Dermis blood vessel endothelial cell (primary cell): ENCODE data around the gene UBAP2L. TPM values are rescaled to one million over a fixed set of nuclear protein-coding genes. Genes with fewer than 3 reads are reported as not detected.
"Not testable (repeated sequence)": the region's sequence is repeated elsewhere in the genome, so short reads cannot be mapped to it uniquely, and the experiment has no call there.

Experiments
- DNase-seq: peaks from one replicate; pipeline ENCODE4 v3.0.0; 2010
- total RNA-seq: library from RNA; depleted of rRNA; stranded (reverse); fragments of >200 nt; gene quantifications from 2 replicates; pipeline ENCODE4 v1.2.3, GENCODE V29; 2014

The UBAP2L gene
- total RNA-seq, 1 donor from 2014 or later, result 47.8 TPM

DNA sequence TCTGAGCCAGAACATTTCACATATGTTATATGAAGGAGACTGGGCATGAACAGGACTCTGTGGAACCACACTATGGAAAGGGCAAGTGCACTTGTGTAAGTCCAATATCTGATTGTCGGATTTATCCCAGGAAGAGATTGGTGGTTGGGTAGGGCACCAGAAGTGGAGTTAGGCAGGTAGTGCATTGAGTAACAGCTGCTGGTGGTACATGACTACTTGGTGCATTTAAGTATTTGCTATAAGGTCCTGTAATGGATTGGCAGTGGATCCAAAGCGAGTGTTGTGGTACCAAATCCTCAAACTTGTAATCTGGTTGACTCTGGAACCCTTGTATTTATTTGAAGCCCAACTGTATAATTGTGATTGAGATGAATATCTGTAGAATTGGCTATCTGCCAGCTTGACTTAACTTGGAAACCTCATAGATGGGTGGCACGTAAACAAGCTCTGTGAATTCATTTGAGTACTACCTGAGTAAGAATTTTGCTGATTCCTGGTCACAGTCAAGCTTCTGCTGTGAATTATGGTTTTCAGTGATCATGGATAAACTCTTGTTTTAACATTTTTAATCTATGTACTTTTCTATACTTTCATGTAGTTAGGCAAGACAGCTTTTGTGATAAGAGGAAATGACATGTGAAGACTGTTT, 21.1 kb downstream of the UBAP2L start:
- peak; percentile 24 for DNase-seq

DNA sequence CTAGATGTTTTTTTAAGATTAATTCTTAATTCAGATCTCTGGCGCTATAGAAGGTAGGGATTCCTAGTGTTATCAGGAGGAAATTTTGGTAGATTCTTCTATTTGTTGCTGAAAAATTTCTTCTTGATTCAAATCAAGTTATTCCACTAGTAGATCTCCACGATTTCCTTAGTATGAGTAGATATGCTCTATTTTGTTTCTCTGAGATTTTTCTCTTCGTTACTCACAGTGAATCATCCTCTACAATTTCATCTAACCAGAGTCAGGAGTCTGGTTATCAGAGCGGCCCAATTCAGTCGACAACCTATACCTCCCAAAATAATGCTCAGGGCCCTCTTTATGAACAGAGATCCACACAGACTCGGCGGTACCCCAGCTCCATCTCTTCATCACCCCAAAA, 32.9 kb downstream of the UBAP2L start:
- no peak for DNase-seq

DNA sequence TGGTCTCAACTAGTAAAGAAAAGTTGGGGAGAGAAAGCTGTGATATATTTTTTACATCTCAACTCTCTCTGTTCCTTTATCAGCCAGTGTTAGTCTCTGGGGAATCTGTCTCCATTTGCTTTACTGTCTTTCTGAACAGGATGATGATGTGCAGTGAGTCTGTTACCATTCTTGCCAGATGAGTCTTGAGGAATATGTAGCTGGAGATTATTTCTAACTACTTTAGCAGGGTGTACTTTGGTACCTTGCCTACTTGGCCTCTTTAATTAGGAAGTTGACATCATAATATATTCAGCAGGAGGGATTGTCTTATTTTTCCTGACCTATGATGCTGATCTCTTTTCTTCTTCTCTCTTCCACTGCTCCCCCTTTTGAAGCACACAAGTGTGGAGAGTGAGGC, 35.9 kb downstream of the UBAP2L start:
- DNase-seq, result no peak

DNA sequence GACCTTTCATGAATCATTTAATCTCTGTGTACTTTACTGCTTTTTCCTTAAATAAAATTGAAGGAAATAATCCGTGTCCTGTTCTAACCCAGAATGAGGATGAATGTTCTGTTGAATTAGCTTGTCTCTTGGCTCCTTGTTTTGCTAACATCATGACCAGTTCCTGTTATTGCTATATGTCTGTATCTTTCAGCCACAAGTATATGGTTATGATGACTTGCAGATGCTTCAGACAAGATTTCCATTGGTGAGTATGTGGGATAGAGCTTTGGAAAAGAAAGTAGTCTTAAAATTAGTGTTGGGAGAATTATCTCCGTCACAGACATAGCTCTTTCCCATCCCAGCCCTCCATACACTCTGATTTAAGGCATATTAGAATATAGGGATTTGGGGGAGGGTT, 38.0 kb downstream of the UBAP2L start:
- DNase-seq, result no peak

DNA sequence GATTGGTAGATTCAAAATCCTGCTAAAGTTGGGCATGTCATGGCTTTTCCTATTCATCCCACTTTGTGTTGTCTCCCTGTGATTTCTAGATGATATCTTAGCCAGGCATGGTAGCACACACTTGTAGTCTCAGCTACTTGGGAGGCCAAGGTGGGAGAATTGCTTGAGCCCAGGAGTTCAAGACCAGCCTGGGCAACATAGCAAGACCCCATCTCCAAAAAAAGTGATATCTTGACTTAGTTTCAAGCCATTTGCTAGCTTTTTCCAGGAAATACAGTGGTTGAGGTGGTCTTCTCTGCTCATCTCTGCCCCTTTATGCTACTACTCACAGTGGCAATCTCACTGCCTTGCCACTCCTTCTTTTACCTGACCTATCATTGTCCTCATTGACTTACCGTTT, 39.4 kb downstream of the UBAP2L start:
- no peak for DNase-seq

DNA sequence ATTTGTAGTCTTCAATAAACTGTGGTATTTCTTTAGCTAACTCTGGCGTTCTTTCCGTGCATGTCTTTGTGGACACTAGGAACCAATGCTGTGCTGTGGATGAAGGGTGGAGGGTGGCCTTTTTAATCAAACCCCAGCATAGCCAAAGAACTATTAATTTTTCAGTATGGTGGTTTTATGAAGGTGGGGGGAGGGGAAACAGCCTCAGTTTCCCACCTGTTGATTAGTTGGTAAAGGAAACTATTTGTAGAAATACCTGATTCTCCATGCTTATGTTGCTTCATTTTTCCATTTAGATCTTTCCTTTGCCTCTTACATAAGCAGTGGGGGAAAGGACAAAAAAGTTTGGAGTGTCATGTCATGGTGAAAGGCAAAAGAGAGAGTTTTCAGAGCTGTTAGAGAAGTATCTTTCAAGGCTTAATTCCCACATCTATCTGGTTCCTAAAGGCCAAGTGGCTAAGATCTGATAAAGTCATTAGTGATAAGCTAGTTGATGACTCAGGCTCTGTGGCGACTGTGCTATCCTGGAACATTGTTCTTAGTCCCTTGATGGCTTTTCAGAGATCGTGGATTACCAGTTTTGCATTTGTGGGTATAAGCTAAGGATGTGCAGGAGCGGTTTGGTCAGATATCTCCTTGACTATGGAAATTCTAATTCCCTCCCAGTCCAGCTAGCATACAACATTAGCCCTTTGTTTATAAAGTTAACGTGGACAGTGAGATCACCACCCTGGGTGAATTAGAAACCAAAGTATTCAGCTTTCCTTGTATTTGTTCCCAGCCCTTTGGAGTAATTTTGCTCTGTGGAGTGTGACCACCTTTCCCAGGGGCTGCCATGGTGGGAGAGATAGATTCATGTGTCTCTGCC, 42.9 kb downstream of the UBAP2L start:
- DNase-seq, result peak; percentile 57

DNA sequence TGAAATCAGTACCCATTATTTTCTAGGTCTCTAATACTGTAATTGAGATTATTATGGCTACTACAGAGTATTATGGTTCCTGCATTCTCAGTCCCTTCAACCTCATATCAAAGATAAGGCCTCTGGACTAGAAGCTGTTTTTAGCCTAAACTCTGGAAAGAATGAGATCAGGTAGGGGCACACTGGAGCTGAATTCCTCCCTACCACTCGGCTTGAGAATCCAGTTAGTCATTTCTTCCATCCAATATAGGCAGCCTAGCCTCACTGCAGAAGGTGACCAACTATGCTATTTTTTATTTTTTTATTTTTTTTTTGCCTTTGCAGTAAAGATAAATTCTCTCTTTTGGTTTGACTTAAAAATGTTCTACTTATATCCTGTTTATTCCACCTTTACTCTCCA, 43.7 kb downstream of the UBAP2L start:
- no peak for DNase-seq

DNA sequence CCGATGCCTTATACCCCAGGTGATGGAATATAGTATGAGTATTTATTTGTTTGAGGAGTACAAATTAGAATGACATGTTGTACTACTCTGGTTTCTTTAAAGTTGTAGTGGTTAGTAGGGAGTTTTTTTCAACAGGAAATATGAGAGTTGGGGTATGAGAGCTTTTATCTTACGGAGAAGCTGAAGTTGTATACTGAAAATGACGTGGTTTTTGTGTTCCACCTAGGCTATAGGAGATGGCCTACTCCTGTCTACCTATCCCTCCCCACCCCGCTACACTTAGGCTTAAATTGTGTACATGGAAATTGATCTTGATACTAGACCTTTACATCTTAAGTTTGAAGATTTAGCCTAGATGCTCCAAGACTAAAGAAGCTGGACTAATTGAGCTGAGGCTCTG, 44.8 kb downstream of the UBAP2L start:
- no peak for DNase-seq

DNA sequence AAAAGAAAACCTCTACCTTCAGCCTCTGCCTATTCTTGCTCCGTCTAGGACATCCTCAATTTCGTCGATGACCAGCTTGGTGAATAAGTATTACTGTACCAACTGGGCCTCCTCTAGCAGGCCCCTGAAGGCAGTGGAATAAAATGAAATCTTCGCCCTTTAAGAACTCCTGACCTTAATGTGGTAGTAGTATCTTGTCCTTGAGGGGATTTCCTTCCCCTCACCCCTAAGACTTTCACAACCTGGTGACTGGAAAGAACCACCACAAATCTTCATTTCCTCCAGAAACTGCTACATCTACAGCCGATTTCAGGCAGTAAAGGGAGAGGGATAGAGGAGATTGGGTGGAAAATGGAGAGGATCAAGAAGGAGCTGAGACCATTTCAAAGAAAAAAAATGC, 50.1 kb downstream of the UBAP2L start:
- no peak for DNase-seq

DNA sequence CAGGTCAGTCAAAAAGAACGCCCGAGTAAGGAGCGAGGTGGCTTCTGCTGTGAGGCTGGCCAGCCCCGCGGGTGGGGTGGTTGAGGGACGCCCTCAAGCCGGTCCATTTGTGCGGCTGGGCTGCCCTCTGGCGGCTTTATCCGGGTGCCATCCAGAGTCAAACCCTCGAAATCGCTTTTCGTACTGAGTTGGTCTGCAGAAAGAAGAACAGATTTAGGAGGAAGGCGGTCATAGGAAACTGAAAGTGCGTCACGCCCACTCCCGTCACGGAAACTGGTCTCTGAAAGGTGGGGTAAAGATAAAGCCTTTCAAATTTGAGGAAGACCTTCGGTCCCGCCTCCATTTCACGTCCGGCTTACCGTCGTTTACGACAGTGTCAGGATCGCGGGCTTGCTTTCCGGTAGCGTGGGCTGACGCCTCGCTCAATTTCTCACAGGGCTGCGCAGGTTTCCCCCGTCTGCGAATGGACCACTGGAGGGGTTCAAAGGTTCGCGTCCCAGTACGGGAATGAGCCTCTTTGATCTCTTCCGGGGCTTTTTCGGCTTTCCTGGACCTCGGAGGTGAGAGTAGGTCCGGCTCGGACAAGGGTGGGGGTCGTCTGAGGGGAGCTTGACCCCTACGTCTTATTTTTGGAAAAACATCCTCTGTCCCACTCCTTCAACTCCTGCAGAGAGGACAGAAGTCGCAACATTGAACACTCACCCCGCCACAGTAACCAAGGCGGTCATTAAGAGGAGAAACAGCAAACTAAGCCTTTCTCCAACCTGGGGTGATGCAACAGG, 51.7 kb downstream of the UBAP2L start, which contains the start of gene HAX1:
Gene HAX1, plus strand, starts transcription at position 413 of the 782 bp plus-strand sequence. Its CDS starts 95 bp downstream, at position 508.
- peak; percentile 97 for DNase-seq

DNA sequence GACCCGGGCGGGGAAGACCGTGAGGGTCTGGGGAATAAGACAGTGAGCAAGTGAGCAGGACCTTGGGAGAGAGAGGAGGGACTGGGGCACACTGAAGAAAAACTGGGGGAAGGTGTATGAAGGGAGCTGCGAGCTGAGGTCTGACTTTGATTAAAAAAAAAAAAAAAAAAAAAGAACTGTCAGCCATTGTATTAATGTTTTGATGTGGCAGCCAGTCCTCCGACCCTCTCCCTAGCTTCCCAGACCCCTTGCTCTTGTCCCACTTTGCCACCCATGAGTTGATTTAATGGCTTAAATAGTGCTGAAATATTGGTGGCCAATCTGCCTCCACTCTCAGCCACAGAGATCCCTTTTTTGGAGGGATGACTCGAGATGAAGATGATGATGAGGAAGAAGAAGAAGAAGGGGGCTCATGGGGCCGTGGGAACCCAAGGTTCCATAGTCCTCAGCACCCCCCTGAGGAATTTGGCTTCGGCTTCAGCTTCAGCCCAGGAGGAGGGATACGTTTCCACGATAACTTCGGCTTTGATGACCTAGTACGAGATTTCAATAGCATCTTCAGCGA, 52.3 kb downstream of the UBAP2L start:
- no peak for DNase-seq

DNA sequence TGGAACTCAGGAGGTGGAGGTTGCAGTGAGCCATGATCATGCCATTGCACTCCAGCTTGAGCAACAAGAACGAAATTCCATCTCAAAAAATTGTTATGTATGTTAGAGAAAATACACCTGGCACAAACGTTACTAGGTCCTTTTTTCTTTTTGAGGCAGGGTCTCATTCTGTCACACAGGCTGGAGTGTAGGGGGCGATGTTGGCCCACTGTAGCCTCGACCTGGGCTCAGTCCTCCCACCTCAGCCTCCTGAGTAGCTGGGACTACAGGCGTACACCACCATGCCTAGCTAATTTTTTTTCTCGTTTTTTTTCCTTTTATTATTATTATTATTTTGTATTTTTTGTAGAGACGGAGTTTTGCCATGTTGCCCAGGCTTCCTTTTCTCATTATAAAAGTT, 56.0 kb downstream of the UBAP2L start:
- peak; percentile 32 for DNase-seq

DNA sequence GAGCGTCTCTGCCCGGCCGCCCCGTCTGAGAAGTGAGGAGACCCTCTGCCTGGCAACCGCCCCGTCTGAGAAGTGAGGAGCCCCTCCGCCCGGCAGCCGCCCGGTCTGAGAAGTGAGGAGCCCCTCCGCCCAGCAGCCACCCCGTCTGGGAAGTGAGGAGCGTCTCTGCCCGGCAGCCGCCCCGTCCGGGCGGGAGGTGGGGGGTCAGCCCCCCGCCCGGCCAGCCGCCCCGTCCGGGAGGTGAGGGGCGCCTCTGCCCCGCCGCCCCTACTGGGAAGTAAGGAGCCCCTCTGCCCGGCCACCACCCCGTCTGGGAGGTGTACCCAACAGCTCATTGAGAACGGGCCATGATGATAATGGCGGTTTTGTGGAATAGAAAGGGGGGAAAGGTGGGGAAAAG, 66.8 kb downstream of the UBAP2L start:
- not testable (repeated sequence) for DNase-seq

DNA sequence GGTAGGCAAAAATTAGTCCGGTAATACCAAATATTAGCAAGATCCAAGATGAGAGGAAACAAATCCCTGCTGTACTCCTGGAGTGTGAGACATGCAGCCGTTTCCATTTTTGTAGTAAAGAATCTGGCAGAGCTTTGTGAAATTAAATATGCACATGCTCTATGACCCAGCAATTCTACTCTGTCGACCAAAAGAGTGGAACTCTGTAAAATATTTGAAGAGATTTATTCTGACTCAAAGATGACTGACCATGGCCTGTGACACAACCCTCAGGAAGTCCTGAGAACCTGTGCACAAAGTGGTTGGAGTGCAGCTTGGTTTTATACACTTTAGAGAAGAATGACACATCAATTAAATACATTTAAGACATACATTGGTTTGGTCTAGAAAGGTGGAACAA, 67.9 kb downstream of the UBAP2L start:
- no peak for DNase-seq

DNA sequence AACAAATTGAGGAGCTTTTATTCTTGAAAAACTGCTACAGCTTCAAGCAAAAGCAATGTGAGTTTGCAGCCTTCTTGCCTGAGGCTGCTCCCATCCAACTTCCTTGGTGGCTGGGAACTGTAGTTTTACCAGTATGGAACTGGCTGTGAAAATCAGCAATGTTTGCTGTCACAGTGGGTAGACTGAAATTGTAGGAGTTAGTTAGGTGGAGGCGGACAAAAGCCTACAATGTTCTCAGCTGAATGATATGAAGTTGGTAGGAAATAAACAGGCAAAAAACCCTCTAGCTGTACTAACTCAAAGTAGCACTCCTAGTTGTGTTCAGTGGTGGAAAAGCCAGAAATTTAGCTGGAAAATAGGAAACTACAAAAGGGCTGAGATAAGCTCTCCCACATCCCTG, 70.2 kb downstream of the UBAP2L start:
- no peak for DNase-seq

DNA sequence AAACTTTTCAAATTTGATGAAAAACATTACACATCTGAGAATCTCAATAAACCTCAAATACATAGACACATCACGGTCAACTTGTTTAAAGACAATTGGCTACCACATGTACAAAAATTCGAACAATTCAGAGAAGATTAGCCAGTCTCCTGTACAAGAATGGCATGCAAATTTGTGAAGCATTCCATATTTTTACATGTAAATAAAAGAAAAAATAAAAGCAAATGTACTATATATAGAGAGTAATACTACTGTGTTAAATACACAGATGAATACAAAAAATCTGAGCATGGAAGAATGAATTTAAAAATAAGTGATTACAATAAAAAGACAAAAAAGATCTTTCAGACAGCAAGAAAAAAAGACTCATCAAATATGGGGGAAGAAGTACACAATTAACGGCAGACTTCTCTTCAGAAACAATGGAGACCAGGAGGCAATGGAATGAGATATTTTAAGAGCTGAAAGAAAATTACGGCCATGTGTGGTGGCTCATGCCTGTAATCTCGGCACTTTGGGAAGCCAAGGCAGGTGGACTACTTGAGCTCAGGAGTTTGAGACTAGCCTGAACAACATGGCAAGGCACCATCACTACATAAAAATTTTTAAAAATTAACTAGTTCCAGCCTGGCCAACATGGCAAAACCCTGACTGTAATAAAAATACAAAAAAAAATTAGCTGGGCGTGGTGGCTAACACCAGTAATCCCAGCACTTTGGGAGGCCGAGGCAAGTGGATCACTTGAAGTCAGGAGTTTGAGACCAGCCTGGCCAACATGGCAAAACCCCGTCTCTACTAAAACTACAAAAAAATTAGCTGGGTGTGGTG, 74.9 kb downstream of the UBAP2L start:
- no peak for DNase-seq

DNA sequence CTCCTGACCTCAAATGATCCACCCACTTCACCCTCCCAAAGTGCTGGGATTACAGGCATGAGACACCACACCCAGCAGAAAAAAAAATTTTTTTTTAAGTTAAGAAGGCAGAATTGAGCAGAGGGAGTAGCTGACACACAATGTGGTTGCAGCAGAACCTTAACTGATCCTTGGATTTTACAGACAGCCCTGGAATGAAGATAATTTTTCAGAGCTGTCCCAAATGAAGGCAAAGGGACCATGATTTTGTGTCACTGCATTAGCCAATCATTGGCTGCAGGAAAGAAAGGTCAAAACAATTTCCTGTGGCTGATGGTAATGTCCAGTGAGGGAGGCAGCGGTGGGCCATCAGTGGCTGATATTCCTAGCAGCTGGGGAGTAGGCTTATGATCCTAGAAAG, 80.8 kb downstream of the UBAP2L start:
- no peak for DNase-seq

DNA sequence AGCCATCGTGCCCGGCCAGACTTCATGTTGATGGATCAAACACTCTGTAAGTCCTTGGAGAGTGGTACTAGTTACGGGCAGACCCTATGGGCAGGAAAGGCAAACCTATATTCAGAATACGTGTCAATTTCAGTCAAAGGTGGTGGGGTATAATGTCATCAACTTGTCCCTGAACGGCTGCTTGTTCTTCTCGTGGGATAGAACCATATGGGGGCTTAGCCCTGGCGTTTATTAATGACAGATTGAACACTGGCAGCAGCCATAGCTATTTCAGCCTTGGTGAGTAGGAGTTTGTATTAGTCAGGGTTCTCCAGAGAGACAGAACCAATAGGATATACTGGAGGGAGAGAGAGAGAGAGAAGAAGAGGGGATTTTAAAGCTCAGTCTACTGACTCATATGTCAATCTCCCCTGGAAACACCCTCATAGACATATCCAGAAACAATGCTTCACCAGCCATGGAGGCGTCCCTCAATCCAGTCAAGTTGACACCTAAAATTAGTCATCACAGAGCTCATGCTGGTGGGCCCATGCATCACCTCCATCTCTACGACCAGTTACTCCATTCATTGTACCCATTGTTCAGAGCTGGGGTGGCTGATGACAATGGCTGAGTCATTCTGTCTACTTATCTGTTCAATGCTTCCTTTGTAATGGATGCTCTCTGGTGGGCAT, 84.0 kb downstream of the UBAP2L start:
- peak; percentile 7 for DNase-seq

DNA sequence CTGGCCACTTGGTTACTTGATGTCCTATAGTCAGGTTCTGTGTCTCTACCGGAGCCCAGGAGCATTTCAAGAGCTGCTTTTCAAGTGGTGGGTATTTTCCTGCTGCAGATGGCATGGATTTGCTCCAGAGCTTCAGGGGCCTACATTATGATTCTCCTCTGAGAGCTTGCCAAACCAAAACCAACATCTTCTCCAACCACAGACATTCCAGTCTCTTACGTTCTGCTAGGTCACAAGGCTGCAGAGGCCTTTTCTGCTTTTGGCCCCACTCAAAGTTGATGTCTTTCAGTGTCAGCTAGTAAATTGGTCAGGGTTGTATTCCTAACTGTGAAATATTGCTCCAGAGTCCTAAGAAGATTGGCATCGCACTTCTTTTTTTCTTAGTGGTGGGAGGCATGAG, 85.4 kb downstream of the UBAP2L start:
- DNase-seq, result no peak

DNA sequence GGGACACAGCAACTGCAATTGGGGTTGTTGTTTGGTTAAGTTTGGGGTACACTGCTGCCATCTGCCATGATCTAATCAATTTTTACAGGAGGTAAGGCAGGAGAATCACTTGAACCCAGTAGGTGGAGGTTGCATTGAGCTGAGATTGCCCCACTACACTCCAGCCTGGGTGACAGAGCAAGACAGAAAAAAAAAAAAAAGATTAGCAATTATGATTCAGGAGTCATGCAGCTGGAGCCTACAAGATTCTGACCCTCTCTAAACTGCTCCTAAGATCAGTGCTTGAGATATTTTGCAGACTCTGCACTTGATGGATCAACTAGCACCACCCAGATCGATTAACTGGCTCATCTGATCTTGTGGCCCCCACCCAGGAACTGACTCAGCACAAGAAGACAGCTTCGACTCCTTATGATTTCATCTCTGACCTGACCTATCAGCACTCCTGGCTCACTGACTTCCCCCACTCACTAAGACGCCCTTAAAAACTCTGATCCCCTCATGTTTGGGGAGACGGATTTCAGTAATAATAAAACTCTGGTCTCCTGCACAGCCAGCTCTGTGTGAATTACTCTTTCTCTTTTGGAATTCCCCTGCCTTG, 87.0 kb downstream of the UBAP2L start:
- DNase-seq, result not testable (repeated sequence)

DNA sequence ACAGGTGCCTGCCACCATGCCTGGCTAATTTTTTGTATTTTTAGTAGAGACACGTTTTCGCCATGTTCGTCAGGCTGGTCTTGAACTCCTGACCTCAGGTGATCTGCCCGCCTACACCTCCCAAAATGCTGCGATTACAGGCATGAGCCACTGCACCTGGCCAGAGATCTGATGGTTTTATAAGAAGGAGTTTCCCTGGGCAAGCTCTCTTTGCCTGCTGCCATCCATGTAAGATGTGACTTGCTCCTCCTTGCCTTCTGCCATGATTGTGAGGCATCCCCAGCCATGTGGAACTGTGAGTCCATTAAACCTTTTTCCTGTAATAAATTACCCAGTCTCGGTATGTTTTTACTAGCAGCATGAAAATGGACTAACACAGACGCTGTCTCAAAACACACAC, 88.4 kb downstream of the UBAP2L start:
- DNase-seq, result not testable (repeated sequence)
